HEK293 (cell line): ENCODE data around the gene GMPR.

ENCODE experiments used
- CTCF ChIP-seq: fragments of 450-650 bp; formaldehyde crosslinking; IDR thresholded peaks from 2 replicates; pipeline ENCODE4 v1.5.1; 2016; ENCODE audit warnings: missing biosample characterization, missing genetic modification characterization
- FEZF1 ChIP-seq: fragments of 450-650 bp; formaldehyde crosslinking; IDR thresholded peaks from 2 replicates; pipeline ENCODE4 v1.5.1; 2016; ENCODE audit warnings: missing biosample characterization, missing genetic modification characterization
- GLIS2 ChIP-seq: fragments of 450-650 bp; formaldehyde crosslinking; IDR thresholded peaks from 2 replicates; pipeline ENCODE4 v1.5.1; 2016; ENCODE audit warnings: missing biosample characterization, missing genetic modification characterization
- OSR2 ChIP-seq: fragments of 450-650 bp; formaldehyde crosslinking; IDR thresholded peaks from 2 replicates; pipeline ENCODE4 v1.5.1; 2016; ENCODE audit warnings: missing biosample characterization, missing genetic modification characterization
- WT1 ChIP-seq: fragments of 450-650 bp; formaldehyde crosslinking; IDR thresholded peaks from 2 replicates; pipeline ENCODE4 v1.5.1; 2016; ENCODE audit warnings: missing biosample characterization, missing genetic modification characterization
- ZBTB1 ChIP-seq: fragments of 450-650 bp; formaldehyde crosslinking; IDR thresholded peaks from 2 replicates; pipeline ENCODE4 v1.5.1; 2016; ENCODE audit warnings: missing biosample characterization, missing genetic modification characterization
- ZNF19 ChIP-seq: fragments of 450-650 bp; formaldehyde crosslinking; IDR thresholded peaks from 2 replicates; pipeline ENCODE4; 2016; ENCODE audit warnings: missing biosample characterization, missing genetic modification characterization, low read depth
- ZNF274 ChIP-seq, 2 experiments: fragments of 200-500 bp in 1 of 2; fragments of 450-650 bp in 1 of 2; sonication (Bioruptor generic) in 1 of 2; formaldehyde crosslinking in 1 of 2; IDR thresholded peaks; 2 replicates each; pipeline versions ENCODE4 v1.5.1 to v1.6.1; 2014 to 2016; ENCODE audit warnings: borderline replicate concordance in 1 of 2, inconsistent platforms in 1 of 2, low read length in 1 of 2, missing biosample characterization in 1 of 2, missing genetic modification characterization in 1 of 2
- ZNF341 ChIP-seq: fragments of 450-650 bp; formaldehyde crosslinking; IDR thresholded peaks from 2 replicates; pipeline ENCODE4; 2016; ENCODE audit warnings: low read depth, missing biosample characterization, missing genetic modification characterization
- ZNF555 ChIP-seq: fragments of 450-650 bp; formaldehyde crosslinking; conservative IDR thresholded peaks from 2 replicates; pipeline ENCODE4 v1.5.1; 2017; ENCODE audit warnings: missing biosample characterization, mild to moderate bottlenecking, missing genetic modification characterization, inconsistent platforms
- ZNF692 ChIP-seq: fragments of 450-650 bp; formaldehyde crosslinking; IDR thresholded peaks from 2 replicates; pipeline ENCODE4 v1.5.1; 2016; ENCODE audit warnings: missing biosample characterization, missing genetic modification characterization

DNA sequence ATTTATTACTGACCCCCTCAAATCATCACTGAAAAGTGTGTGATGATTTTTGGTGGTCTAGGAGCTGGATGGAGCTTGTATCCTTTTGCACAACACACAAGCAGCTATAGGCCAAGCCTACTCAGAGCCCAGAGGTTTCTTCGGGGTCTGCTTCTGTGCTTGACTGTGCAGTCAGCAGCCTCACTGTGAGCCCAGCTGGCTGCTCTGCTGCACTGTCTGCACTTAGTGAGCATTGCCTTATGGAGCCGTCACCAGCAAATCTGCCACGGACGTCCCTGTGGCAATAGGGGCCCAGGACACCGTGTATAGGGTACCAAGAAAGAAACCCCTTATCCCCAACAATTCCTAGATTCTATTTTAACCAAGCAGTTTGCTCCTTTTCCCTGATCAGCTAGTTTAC, 38.6 kb upstream of the GMPR start:
- TF ChIP-seq GLIS2 (tag by site-specific recombination) (no peak), ZNF692 (no peak), ZBTB1 (no peak), FEZF1 (tag by site-specific recombination) (no peak), ZNF19 (no peak), ZNF341 (tag by site-specific recombination) (no peak), OSR2 (tag by site-specific recombination) (no peak), ZNF555 (tag by site-specific recombination) (no peak), CTCF (tag by site-specific recombination) (no peak), WT1 (tag by site-specific recombination) (no peak), ZNF274 (IDR thresholded peaks at IDR 0.05; ENCODE audit: low read length) (no peak), ZNF274 (tag by site-specific recombination; IDR thresholded peaks at IDR 0.05; ENCODE audit: borderline replicate concordance) (no peak)
